Measurements from ENCODE around the gene ALAS2. TPM values are rescaled to one million over a fixed set of nuclear protein-coding genes. Genes with fewer than 3 reads are reported as not detected.
"Not testable (repeated sequence)": the region's sequence is repeated elsewhere in the genome, so short reads cannot be mapped to it uniquely, and the experiment has no call there.

The ALAS2 gene
- total and polyA plus RNA-seq, 2 of the 8 experiments (the other 6 are each of a cell fraction or from before 2014, with no cell fraction given), result 0.27 to 0.32 TPM

GRCh38 chrX:55050599-55050998 is 19.8 kb upstream of the ALAS2 start:
- H3K14ac ChIP-seq (ENCODE audit: insufficient read length); H2AK5ac ChIP-seq (ENCODE audit: low read depth, low read length); H2BK15ac ChIP-seq (ENCODE audit: low read length); H3K56ac ChIP-seq (replicated peaks; ENCODE audit: insufficient read length, low read depth, low read length); H3K23ac ChIP-seq (ENCODE audit: insufficient read length); CTCF ChIA-PET (ENCODE audit: partially characterized antibody); H3K79me1 ChIP-seq (ENCODE audit: low read depth, low read length); H3K4me1 ChIP-seq (replicated peaks in 1 of 4; ENCODE audit: control insufficient read depth in 3 of 4, insufficient read depth in 4 of 4, low read length in 3 of 4); H4K5ac ChIP-seq (ENCODE audit: insufficient read length, low read depth, low read length); H3K4ac ChIP-seq (replicated peaks; ENCODE audit: insufficient read length, low read depth, low read length); H2BK12ac ChIP-seq (ENCODE audit: low read depth, low read length); H2AFZ ChIP-seq (ENCODE audit: low read length); H3K79me2 ChIP-seq (ENCODE audit: control insufficient read depth in 1 of 2, insufficient read depth in 2 of 2, low read length in 2 of 2); H3K18ac ChIP-seq (ENCODE audit: extremely low read depth, low read length); H2BK120ac ChIP-seq (replicated peaks; ENCODE audit: low read depth, low read length); H4K20me1 ChIP-seq (replicated peaks in 1 of 2; ENCODE audit: control insufficient read depth in 1 of 2, insufficient read depth in 2 of 2, low read length in 2 of 2); H4K8ac ChIP-seq (ENCODE audit: extremely low read depth, insufficient read depth, low read length); H3K4me3 ChIP-seq (ENCODE audit: extremely low read depth in 1 of 4, insufficient read depth in 2 of 4, low read depth in 3 of 4, low read length in 4 of 4); H2BK20ac ChIP-seq (ENCODE audit: low read length); H4K91ac ChIP-seq (replicated peaks; ENCODE audit: insufficient read length, low read length); POLR2A ChIA-PET (ENCODE audit: partially characterized antibody); H3K9ac ChIP-seq (replicated peaks in 1 of 4; ENCODE audit: extremely low read depth in 1 of 4, low read depth in 3 of 4, low read length in 3 of 4); H2BK5ac ChIP-seq (ENCODE audit: low read depth, low read length); H3K27me3 ChIP-seq (replicated peaks in 1 of 4; ENCODE audit: control insufficient read depth in 3 of 4, extremely low read depth in 1 of 4, insufficient read depth in 3 of 4, low read length in 3 of 4); FAIRE-seq; DNase-seq (ENCODE audit: low read depth in 1 of 2, low spot score in 2 of 2); H3K36me3 ChIP-seq (ENCODE audit: control insufficient read depth in 2 of 4, insufficient read depth in 4 of 4, low read length in 3 of 4); H3K9me3 ChIP-seq (ENCODE audit: insufficient read depth in 2 of 2, low read depth in 1 of 2, low read length in 1 of 2); H3K23me2 ChIP-seq (ENCODE audit: low read depth, low read length); H3K27ac ChIP-seq (ENCODE audit: low read depth, low read length); H3K4me2 ChIP-seq (ENCODE audit: insufficient read depth in 1 of 2, low read depth in 2 of 2, low read length in 2 of 2): not testable (repeated sequence)
- WGBS, 2 experiments (ENCODE audit: extremely low coverage in 1 of 2, insufficient coverage in 1 of 2, insufficient read length in 1 of 2, insufficient replicate concordance in 2 of 2, low coverage in 1 of 2, low lambda C conversion rate in 2 of 2, missing lambda C conversion rate in 1 of 2), result 63% methylated on average over 2 of the region's 2 CpGs; no CpG with 5 or more reads in 1 of the 2 experiments
